Measurements from ENCODE around the gene FOXD2.

The FOXD2 gene

GRCh38 chr1:47465605-47466004 lies 27.8 kb downstream of the FOXD2 start:
- DNase-seq (ENCODE audit: low read depth in 2 of 2): no peak

- DNase-seq (ENCODE audit: low read depth in 2 of 2): no peak
Observed at GRCh38 chr1:47468709-47469389, 31.0 kb downstream of the FOXD2 start.

- no peak for DNase-seq (ENCODE audit: low read depth in 2 of 2)
Observed at GRCh38 chr1:47469390-47469759, 31.5 kb downstream of the FOXD2 start.

DNA sequence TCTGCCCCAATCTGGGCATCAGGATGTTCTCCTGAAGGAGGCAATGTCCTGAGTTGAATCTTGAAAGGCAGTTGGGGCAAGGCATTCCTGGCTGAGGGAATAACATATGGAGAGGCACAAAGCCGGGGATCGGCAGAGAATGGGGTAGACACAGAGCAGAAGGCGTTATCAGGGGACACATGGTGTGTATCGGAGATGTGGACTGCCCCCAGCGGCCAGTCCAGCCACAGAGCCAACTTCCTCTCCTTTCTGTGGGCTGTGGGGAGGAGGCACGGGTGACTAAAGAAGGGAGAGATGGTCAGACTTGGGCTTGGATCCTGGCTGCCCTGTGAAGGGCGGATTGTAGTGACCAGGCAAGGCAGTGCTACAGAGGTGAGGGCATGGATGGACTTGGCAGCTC lies 32.1 kb downstream of the FOXD2 start:
- no peak for DNase-seq (ENCODE audit: low read depth in 2 of 2)

GRCh38 chr1:47471163-47471562 lies 33.3 kb downstream of the FOXD2 start:
- no peak for DNase-seq (ENCODE audit: low read depth in 2 of 2)

DNA sequence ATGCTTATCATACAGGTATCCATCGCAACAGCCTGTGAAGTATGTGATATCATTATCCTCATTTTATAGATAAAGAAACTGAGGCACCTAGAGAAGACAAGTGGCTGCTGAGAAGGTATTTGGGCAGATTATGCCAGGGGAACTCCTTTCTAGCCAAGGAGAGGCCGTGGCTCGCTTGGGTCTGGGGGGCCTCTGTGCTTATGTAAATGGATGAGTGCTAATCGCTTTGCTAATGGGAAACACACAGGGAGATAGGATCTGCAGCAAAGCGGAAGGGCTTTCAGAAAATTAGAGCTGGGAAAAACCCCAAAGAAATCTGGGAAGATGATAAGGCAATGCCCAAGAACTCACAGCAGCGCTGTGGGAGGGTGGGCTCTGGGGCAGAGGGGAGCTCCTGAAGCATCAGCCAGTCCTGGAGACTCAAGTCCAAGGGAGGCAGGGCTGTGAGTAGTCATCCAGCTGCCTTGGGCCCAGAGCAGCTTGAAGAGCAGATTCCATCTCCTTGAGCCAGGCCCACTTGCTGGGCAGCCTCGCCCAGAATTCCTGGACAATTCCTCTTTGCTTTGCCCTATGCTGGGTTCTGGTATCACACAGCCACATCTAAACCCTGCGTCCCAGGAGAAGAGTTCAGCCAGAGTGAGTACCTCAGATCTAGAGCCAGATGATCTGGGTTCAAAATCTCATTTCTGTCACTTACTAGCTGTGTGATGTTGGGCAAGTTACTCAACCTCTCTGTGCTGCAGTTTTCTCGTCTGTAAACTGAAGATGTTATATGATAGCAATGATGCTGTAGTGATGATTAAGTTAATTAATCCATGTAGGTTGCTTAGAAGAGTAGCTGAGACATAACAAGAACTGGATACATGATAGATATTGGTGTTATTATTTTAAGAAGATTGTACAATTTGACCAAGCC lies 36.7 kb downstream of the FOXD2 start:
- no peak for DNase-seq (ENCODE audit: low read depth in 2 of 2)

- no peak for DNase-seq (ENCODE audit: low read depth in 2 of 2)
Observed at GRCh38 chr1:47477595-47478080, 39.8 kb downstream of the FOXD2 start.

GRCh38 chr1:47478090-47478489 lies 40.2 kb downstream of the FOXD2 start:
- DNase-seq (ENCODE audit: low read depth in 2 of 2): no peak

DNA sequence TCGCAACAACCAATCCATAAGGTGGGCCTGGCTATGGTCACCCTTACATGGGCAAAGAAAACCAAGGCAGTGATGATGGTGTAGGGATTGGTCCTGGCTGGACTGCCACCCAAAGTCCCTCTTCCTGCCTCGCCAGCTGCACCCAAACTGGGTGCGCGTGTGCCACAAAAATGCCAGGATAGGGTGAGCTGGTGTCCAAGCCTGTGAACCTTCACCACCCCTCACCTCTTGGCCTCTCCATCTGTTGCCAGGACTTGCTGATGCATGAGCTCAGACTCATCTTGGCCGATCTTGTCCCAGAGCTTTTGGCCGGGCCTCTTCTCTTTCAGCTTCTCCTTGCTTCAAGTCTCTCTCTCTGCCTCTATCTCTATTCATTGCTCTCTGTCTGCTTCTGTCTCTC lies 41.8 kb downstream of the FOXD2 start:
- no peak for DNase-seq (ENCODE audit: low read depth in 2 of 2)

GRCh38 chr1:47481936-47482335 lies 44.1 kb downstream of the FOXD2 start:
- DNase-seq (ENCODE audit: low read depth in 2 of 2): no peak

GRCh38 chr1:47482786-47483185 lies 44.9 kb downstream of the FOXD2 start:
- no peak for DNase-seq (ENCODE audit: low read depth in 2 of 2)

- DNase-seq (ENCODE audit: low read depth in 2 of 2): no peak
Observed at GRCh38 chr1:47483651-47484050, 45.8 kb downstream of the FOXD2 start.

GRCh38 chr1:47485817-47486216 lies 48.0 kb downstream of the FOXD2 start:
- no peak for DNase-seq (ENCODE audit: low read depth in 2 of 2)

DNA sequence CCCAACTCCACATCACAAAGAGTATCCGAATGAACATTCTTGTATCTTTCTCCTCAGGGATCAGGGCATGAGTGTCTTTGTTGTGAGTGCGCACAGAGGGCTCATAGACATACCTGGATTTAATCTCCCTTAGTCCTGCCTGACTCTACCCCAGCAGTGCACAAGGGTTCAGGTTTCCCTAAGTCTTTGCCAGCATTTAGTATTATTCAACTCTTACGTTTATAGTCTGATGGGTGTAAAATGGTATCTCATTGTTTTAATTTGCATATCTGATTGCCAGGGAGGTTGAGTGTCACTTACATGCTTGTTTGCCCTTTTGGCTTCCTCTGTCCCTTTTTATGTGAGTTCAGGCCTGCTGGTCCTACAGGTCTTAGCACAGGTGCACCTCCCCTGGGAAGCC lies 49.5 kb downstream of the FOXD2 start:
- DNase-seq (ENCODE audit: low read depth in 2 of 2): no peak

- no peak for DNase-seq (ENCODE audit: low read depth in 2 of 2)
Observed at GRCh38 chr1:47487850-47488450, 50.1 kb downstream of the FOXD2 start.
